DND-41 (cell line): ENCODE measurements around the gene AHCY.

Source experiments
- EZH2 ChIP-seq: IDR thresholded peaks from 3 replicates; pipeline ENCODE4 v1.6.1; 2012; ENCODE audit warnings: borderline replicate concordance, low read depth, mild to moderate bottlenecking, moderate library complexity, low read length, inconsistent platforms; ENCODE audit not compliant: severe bottlenecking
- TF ChIP-seq, protein P1 (sequence below): IDR thresholded peaks from 2 replicates; pipeline ENCODE4 v1.5.1; 2012; ENCODE audit warnings: borderline replicate concordance, low read length, moderate library complexity, mild to moderate bottlenecking; ENCODE audit not compliant: poor library complexity, severe bottlenecking; ENCODE audit errors: extremely low read depth

DNA sequence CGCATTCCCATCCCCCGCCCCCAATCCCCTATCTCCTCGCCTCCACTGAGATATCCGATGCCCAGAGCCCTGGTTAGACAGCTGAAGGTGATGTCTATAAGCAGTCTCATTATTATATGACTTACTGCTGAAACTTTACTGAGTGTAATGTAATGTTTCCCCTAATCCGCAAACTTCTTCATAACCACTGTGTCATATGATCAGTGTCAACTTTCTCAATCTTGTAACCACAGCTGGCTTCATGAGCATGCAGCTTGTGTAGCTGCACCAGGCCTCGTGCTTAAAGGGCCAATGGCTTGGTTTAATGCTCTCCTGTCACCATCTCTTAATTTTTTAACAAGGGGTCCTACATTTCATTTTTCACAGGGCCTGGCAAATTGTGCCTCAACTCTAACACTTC, 53.9 kb downstream of the AHCY start:
- TF ChIP-seq, protein P1, sequence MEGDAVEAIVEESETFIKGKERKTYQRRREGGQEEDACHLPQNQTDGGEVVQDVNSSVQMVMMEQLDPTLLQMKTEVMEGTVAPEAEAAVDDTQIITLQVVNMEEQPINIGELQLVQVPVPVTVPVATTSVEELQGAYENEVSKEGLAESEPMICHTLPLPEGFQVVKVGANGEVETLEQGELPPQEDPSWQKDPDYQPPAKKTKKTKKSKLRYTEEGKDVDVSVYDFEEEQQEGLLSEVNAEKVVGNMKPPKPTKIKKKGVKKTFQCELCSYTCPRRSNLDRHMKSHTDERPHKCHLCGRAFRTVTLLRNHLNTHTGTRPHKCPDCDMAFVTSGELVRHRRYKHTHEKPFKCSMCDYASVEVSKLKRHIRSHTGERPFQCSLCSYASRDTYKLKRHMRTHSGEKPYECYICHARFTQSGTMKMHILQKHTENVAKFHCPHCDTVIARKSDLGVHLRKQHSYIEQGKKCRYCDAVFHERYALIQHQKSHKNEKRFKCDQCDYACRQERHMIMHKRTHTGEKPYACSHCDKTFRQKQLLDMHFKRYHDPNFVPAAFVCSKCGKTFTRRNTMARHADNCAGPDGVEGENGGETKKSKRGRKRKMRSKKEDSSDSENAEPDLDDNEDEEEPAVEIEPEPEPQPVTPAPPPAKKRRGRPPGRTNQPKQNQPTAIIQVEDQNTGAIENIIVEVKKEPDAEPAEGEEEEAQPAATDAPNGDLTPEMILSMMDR, result no peak
- TF ChIP-seq EZH2, result no peak
